Dedifferentiated amniotic fluid mesenchymal stem cell (primary cell): ENCODE results near the gene CIBAR2.

ENCODE experiments used
- DNase-seq: peaks from one replicate; pipeline ENCODE4 v3.0.0-alpha.2; 2016; ENCODE audit errors: extremely low spot score

Gene CIBAR2

DNA sequence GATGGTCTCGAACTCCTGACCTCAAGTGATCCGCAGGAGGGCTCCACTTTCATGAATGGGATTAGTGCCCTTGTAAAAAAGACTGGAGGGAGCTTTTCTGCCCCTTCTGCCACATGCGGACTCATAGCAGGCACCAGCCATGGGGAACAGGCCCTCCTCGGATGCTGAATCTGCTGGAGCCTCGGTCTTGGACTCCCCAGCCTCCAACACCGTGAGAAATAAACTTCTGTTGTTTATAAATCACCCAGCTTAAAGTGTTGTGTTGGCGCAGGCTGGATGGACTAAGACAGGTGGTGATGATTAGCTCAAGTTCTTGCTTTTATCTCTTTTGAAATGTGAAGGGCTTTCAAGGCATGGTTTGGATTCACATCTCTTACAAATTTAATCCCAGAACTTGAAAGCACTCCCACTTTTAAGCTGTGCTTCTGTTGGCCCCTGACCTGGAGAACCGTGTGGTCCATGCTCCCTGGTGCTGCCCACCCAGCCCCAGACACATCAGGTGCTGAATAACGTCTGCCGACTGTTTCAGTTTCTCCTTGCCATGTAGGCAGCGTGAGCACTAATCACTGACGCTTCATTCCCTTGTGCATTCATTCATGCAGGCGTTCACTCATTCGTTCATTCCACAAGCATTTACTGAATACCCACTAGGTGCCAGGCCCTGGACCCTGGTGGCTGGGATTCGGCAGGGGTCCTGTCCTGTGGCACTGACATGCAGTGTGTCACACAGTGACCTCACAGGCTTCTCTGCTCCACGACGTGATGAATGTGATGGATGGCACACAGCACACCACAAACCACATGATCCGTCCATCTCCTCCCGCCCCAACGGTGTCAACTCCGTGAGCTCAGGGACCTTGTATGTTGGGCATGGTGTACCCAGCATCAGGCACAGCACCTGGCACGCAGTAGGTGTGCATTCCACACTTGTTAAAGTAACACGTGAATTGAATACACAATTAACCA is 8.9 kb downstream of the CIBAR2 start:
- no peak for DNase-seq

DNA sequence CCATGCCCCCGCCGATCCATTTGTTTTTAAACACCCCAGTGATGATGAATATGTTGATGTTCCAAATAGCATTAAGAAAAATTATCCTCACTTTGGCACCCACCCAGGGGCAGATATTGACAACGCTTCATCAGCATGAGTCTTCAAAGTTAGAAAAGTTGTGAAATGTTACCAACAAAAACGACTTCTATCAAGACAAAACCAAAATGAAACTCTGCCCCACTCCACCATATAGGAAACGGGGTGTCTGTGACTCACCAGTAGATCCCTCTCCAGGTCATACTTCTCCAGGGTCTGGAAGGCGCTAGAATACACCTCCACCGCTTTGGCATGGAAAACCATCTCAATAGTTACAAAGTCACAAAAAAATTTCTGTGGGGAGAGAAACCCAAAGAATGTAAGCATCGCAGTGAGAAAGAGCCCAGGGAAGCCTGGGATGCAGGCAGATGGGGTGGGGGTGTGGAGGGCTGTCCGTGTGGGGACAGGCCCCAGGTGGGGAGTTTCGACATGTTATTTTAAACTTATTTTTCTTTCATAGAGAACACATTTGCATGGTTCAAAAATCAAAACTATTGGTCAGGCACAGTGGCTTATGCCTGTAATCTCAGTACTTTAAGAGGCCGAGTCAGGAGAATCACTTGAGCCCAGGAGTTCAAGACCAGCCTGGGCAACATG is 10.2 kb downstream of the CIBAR2 start:
- DNase-seq = no peak

DNA sequence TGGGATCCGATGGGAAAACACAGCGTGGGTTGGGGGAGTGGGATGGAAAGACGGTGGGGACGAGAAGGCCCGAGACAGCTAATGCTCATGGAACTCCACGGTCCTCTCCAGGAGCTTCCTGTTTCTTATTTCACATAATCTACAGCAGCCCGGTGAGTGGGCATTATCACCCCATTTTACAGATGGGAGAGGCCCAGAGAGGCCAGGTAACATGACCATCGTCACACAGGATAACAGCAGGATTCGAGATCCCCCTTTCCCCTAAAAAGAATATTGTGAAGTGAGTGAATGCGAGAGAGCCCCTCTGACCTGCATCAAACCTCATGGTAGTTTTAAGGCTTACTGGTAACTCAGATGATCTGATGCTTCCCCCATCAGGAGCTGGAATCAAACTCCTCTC is 12.0 kb downstream of the CIBAR2 start:
- DNase-seq = no peak

DNA sequence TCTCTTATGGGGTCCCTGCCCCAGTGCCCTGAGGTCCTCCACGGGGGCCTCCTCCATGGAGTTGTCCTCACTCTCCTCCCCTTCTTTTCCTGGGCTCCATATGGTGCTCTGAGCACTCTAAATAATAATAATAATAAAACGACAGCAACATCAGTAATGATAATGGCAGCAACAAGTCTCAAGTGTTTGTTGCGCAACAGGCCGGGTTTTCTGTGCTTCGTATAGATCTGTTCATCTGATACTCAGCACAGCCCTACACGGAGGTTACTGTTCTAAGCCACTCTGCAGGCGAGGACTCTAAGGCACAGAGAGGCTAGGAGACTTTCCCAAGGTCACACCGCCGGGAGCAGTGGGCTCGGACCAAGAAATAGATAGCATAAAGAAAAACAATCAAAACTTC is 13.7 kb downstream of the CIBAR2 start:
- no peak for DNase-seq

DNA sequence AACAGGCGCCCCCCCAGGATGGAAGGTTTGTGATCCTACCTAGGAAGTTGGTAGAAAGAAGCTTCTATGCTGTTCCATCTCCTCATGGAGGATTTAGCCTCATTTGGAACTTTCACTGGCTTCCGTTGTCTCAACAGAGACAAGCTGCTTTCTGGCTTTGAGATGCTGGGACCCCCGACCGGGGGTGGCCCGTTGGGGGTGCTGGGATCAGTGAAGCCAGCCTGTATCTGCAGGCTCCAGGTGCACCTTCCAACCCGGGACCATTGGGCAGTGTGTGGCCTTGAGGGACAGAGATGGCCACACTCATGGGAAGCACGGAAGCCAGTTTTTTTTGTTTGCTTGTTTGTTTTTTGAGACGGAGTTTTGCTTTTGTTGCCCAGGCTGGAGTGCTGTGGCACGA is 15.4 kb downstream of the CIBAR2 start:
- no peak for DNase-seq

DNA sequence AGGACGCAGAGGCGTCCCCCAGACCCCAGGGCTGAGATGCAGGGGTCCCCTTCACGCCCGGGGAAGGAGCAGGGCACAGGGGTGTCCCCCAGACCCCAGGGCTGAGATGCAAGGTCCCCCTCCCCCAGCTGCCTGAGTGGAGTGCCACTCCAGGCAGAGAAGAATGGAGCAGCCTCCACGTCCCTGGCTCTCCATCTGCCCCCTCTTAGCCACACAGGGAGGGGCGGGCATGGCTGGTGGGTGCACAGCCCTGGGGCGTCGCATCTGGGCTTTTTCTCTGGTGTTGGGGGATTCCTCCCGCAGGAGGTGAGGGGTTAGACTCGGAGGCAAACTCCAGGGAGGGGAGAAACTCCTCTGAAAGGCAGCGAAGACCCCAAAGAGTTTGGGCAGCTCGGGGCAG is 17.5 kb downstream of the CIBAR2 start:
- no peak for DNase-seq

DNA sequence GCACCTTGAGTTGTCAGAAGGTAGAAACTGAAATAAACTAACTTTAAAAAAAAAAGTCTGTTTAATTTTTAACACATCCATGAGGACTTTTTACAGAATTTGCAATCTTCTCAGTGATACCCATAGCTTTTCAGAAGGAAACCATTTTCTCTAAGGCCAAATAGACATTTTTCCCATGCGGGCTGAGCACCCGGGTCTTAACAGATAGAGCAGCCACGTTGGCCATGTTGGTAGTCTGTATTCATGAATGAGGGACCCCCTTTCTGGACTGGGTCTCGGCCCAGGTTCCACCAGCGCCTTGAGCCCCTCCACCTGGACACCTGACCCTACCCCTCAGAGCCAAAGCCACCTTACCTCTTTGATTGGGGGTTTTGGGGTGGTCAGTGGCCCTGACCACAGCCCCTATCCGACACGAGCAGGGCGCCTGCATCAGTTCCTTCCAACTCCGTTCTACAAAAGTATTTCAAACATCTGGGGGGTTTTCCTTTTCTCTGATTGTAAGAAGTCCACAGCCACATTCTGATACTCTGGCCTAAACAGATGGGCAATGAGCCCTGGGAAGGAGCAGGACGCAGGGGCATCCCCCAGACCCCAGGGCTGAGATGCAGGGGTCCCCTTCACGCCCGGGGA is 18.0 kb downstream of the CIBAR2 start:
- DNase-seq = no peak

DNA sequence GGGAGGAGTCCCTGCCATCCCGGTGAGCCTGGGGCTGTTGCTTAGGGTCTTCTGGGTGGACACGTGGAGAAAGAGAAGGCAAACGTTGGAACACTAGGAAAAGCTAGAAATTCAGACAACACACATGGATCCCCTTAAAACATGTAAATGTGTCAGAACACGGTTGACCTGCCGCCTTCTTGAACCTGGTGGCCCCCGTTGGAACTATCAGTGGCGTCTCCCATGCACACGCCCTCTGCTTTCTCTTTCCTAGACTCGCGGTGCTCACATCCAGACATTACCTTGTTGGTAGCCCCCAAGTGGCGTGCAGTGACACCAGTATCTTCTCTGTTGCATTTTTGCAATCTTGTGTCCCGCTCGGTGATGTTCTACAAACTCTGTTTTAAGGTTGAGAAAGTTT is 18.6 kb downstream of the CIBAR2 start:
- no peak for DNase-seq

DNA sequence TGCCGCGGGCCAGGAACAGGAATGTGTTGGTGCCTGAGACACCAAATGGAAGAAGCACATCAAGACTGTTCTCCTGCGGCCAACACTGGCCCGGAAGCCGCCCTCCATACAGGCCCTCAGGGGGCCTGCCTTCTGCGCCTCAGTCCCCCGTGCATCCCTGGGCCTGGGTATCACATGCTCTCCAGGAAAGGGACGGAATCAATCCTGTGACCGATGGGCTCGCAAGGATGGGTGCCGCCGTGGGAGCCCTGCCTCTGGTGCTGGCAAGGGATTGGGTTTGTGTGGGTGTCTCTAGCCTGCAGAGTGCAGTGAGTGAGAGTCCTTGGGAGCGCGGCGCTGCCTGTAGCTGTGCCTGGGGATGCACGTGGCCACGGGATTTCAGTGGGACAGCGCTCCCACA is 19.4 kb downstream of the CIBAR2 start:
- DNase-seq = no peak

DNA sequence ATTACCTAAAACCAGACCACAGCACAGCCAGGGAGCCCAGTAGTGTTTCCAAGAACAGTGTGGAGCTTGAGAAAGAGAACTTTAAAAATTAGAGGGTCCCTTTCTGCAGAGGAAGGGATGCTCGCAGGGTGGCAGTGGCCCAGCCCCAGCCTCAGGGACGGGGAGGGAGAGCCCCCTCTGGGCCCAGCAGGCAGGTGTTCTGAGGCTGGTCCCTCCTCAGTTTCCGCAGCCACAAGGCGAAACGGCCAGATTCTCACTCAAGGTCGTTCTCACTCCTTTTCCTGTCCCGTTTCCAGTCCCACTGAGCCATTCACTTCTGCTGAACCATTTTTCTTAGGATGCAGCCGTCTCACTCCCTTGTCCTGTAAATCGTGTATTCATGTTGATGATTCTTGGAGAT is 20.0 kb downstream of the CIBAR2 start:
- no peak for DNase-seq

DNA sequence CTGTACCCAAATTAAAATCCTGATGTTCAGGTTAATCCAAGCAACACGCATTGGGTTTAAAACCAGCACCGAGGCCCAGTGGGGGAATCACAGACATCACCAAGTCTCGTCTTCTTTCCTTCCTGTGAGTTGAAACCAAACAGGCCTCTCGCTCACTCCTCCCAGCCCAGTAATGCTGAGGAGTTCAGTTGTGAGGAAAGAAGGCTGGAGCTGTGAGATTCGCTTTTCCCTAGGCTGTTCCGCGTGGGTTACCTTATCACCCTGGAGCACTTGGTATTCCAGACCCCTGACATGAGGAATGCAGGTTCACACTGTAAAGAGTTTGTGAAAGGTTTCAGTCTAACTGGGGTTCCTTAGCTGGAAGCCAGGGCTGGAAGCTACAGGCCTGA is 20.8 kb downstream of the CIBAR2 start:
- DNase-seq = no peak

DNA sequence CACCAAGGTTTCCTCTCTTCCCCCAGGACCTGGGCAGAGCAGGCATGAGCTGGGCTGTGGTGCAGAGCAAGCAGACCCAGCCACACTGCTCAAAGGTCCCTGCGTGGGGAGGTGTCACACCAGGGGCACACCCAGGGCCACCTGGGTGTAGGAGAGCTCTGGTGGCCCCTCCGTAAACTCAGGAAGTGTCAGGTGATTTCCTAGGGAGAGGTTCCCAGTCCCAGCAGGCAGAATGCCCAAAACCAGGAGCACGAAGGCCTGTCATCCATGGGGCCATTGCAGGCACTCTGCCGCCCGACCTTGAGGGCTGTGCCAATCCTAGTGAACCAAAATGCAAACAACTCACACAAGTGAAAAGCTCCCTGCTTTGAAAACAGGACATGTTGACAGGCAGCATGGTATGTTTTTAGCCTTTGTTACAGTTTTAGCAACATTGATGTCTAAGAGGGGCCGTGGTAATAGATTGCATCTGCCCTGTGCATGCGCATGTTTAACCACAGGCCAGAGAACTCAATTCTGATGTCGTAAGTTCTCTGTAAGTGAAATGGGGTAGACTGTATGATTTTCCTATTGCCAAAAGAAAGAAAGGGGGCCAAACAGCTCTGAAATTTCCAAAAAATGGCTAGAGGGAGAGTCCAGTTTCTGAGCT is 21.3 kb downstream of the CIBAR2 start:
- DNase-seq = no peak

DNA sequence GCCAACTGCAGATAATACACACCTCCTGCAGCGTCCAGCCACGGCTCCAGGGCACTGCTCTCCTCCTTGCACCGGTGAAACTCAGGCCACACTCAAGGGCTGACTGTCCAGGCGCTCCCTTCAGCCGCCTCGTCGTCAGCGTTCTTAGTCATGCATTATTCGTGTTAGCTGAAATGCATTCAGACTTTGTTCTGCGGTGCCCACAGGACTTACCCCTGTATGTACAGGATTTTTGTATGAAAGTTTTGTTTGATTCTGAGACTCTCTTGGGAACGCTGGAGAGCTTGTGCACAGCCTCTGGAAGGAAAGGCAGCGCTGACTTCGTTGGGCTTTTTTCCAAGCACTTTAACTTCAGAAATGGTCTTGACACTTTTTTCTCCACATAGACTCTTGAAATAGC is 22.1 kb downstream of the CIBAR2 start:
- DNase-seq = no peak

DNA sequence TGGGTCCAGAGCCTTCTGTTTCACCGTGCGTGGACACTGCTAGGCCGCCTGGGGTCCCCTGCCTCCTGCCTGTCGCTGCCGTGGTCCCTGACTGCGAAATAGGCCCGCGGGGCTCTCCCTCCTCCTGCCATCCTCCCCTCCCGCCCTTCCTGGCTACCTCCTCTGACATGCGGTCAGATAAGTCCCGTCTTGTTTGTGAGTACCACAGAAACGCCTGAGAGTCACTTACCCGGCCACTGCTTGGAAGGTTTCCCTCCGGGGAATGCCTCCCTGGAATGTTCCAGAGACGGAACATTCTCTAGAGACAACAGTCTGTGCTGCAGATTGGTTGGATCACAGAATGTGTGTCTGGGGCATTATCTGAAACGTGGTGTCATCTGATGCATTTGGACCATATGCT is 22.7 kb downstream of the CIBAR2 start:
- DNase-seq = no peak

DNA sequence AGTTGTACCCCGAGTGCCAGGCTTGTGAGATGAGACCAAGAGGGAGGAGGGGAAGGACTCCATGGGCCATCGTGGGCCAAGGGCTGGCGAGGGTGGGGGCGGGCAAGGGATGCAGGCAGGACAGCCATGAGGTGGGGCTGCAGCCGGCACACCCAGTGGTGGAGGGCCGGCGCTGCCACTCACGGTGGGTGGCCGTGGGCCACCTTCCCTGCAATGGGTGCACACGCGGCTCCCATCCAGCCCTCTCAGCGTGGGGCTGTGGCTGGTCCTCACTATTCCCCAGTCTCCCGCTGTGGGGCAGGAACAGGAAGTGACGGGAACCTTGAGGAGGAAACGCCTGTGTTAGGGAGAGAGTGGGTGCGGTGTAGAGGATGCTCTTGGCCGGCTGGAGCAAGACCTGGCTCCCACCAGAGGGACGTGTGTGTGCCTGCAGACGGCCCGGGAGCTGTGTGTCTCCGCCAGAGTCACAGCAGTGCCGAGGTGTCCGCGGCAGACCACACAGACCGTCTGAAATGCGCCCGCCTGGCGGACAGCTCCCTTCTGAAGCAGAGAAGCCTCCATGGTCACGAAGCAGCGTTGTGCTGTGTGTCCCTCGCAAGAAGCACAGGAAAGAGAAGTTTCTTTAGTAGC is 23.6 kb downstream of the CIBAR2 start:
- DNase-seq = no peak

DNA sequence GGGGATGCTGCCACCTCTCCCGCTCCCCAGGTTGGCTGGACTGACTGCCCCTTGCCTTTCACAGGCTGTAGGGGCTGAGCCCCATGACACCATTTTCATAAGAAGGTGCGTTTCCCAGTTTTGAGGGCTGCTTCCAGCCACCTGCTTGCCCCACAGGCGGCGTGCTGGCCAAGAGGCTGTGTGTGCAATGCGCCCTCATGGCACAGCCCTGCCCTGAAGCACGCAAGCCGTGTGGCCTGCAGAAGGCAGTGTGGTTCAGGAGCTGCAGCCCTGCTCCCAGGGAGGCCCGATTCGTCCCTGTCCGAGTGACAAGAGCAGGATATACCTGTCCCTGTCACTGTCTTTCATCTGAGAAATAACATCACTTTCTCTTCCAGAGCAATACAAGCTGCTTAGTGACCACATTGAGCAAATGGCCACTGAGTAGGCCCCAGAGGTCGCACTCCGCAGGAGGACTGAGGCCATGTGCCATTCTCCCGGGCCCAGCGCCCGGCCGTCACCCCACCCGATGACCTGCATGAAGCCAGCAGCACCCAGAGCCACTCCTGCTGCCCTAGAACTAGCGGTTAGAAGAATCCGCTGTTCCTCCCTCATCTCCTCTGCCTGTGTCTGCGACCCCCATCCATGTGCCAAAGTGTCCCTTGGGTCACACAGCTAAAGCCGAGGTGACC is 24.2 kb downstream of the CIBAR2 start:
- no peak for DNase-seq

DNA sequence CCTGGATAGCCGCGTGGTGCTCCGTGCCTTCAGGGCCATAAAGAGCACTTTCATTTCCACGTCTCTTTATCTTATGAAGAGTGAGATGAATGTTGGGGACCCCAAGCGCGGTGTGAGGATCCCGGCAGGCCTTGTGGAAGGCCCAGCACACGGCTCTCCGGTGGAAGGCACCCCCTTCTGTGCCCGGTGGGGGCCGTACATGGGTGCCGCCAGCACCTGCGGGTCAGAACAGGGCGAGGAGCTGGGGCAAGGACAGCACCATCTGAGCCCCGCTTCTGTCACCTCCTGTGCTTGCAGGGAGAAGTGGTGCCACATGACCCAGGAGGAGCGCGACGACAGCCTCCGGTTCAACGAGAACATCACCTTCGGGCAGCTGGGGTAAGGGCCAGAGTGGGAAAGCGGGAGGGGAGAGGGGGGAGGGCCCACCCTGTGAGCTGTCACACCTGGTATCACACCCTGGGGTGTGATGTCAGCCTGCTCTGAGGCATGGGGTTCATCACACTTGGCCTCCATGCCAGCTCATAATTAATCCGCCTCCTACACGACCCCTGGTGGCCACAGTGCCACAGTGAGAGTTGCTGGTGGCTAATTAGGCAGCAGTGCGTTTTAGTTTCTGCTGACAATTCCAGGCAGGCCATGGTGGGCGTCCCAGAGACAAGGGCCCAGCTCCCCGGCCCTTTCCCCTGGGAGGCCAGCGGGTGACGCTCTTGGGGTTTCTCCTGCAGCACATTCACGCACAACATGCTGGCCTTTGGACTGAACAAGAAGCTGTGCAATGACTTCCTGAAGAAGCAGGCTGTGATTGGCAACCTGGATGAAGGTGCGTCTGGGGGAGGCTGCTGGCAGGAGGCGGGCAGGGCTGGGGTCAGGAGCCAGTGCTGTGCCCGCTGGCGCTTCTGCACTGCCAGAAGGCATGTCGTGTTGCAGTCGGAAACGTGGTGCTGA is 25.7 kb downstream of the CIBAR2 start:
- peak; percentile 26 for DNase-seq

DNA sequence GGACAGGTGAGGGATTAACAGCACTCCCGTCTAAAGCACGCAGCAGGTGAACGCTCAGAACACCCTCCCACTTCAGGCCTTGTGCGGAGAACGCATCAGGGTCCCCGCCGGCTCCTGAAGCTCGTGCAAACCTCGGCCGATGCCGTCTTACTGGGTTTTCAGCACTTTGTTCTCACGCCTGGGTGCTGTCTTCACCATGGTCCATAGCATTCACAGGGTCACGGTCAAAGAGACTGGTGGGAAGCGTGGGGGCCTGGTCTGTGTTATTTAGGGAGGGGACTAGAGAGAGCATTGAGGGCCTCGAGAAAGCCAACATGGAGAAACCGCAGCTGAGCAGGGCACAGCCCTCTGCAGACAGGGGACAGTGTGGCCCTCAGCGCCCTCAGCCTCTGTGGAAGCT is 26.6 kb downstream of the CIBAR2 start:
- DNase-seq = no peak

DNA sequence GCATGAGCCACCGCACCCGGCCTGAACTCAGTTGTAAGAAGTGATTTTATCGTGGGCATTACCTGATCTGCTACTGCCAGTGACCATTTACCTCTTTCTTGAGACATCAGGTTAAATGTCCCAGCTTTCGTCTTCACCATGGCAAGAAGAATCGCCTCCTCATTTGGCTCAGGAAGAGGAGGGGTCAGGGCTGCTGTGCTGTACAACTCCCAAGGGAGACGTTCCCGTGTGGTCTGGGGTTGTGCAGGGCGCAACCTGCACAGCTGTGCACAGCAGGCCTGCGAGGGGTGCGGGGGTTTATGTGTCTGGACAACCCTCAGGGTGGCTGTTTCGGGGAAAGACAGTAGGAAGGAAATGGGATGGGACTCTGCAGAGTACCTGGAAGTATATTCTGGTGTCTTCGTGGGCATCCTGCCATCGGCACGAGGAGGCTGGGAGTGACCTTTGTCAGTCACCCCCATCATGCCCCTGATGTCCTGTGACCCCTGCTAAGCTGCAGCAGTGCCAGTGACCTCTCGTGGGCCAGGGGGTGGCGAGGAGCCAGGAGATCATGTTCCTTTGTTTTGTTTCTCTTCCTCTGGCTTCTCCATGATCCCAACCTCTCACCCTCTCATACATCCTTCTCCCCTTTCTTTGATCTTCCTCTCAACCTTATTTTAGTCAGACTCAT is 27.3 kb downstream of the CIBAR2 start:
- no peak for DNase-seq
